ENCODE results near the gene MRPL16.

The MRPL16 gene

GRCh38 chr11:59773083-59773440 is 37.5 kb downstream of the MRPL16 start:
- no peak for DNase-seq

GRCh38 chr11:59771605-59772004 is 39.0 kb downstream of the MRPL16 start:
- no peak for DNase-seq

GRCh38 chr11:59770869-59771268 is 39.7 kb downstream of the MRPL16 start:
- no peak for DNase-seq

- no peak for DNase-seq
Measured at GRCh38 chr11:59770319-59770718, 40.3 kb downstream of the MRPL16 start.

- no peak for DNase-seq
Measured at GRCh38 chr11:59769828-59770227, 40.8 kb downstream of the MRPL16 start.

- no peak for DNase-seq
Measured at GRCh38 chr11:59769111-59769510, 41.5 kb downstream of the MRPL16 start.

- no peak for DNase-seq
Measured at GRCh38 chr11:59767225-59767611, 43.4 kb downstream of the MRPL16 start.

GRCh38 chr11:59766542-59767224 is 43.9 kb downstream of the MRPL16 start:
- DNase-seq = no peak

- no peak for DNase-seq
Measured at GRCh38 chr11:59765068-59765735, 45.4 kb downstream of the MRPL16 start.

GRCh38 chr11:59761993-59762392 is 48.6 kb downstream of the MRPL16 start:
- DNase-seq = no peak

GRCh38 chr11:59760771-59761170 is 49.8 kb downstream of the MRPL16 start:
- no peak for DNase-seq

GRCh38 chr11:59759900-59760299 is 50.7 kb downstream of the MRPL16 start:
- DNase-seq = no peak

GRCh38 chr11:59758401-59759037 is 52.1 kb downstream of the MRPL16 start:
- DNase-seq = no peak

GRCh38 chr11:59756845-59757244 is 53.7 kb downstream of the MRPL16 start:
- no peak for DNase-seq

- no peak for DNase-seq
Measured at GRCh38 chr11:59756558-59756840, 54.1 kb downstream of the MRPL16 start.

Data from right kidney (tissue), 1 donor.